Hematopoietic multipotent progenitor cell treated with erythropoietin and hydrocortisone succinate and interleukin-3 and kit ligand, for 17 days (in vitro differentiated cells): ENCODE measurements around the gene DEPDC5.

Experiments used
- DNase-seq: peaks from one replicate; pipeline ENCODE4 v3.0.0-alpha.2; 2015; ENCODE audit warnings: low spot score

Gene DEPDC5

DNA sequence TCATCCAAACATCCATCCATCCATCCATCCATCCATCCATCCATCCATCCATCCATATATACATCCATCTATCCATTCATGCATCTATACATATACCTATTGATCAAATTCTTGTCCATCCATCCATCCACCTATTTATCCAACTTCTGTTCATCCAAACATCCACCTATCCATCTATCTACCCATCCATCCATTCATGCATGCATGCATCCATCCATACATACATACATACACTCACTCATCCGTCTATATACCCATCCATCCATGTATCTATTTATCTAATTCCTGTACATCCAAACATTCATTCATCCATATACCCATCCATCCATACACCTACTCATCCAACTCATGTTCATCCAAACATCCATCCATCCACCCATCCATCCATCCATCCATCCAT lies 171.2 kb downstream of the DEPDC5 start:
- DNase-seq = no peak

- DNase-seq = no peak
Measured at GRCh38 chr22:31926024-31926423, 172.2 kb downstream of the DEPDC5 start.

- no peak for DNase-seq
Measured at GRCh38 chr22:31926969-31927368, 173.2 kb downstream of the DEPDC5 start.

DNA sequence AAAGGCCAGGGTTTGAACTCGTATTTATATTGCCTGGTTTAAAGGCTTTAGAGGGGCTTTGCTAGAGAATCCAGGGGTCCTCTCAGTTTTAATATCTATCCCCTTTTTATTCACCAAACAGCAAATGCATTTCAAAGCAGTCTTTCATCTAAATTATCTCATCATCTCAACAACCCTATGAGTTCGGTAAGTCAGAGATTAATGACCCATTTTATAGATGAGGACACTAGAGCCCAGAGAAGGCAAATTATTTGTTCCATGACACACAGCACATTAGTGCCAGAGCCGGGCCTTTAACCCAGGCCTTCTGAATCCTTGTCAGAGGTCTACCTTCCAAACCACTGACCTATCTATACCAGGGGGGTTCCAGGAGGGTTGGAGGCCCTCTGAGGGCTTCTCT lies 173.7 kb downstream of the DEPDC5 start:
- DNase-seq = no peak

DNA sequence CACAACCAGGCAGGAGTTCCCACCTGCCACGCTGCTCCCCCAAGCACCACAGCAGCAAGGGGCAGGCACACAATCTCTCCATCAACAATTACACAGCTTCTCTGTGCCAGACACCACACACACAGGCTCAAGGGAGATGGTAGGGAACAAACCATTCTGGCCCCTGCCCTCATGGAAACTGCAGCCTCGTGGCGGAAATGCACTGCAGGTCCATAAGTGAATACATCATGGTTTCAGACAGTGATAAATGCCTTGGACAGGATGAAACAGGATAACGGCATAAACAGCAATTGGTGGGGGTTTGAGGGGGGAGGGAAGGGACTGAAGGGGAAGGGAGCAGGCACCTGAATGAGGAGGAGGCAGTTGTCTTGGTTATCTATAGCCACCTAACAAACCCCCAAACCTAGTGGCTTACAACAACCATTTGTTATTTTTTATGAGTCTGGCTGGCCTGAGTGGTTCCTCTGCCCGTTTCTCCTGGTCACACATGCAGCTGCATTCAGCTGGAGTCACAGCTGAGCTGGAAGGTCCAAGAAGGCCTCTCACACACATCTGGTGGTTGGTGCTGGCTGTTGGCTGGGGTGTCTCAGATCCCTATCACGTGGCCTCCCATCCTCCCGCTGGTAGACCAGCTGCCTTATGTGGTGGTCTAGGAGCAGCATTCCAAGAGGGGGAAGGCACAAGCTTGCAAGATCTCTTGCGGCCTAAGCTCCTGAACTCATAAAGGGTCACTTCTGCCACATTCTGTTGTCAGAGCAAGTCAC lies 175.5 kb downstream of the DEPDC5 start:
- DNase-seq = no peak

GRCh38 chr22:31932863-31933262 lies 179.0 kb downstream of the DEPDC5 start:
- no peak for DNase-seq

- DNase-seq = no peak
Measured at GRCh38 chr22:31933406-31933805, 179.6 kb downstream of the DEPDC5 start.

GRCh38 chr22:31933816-31934482 lies 180.1 kb downstream of the DEPDC5 start:
- DNase-seq = no peak

GRCh38 chr22:31935961-31936635 lies 182.3 kb downstream of the DEPDC5 start:
- DNase-seq = no peak

DNA sequence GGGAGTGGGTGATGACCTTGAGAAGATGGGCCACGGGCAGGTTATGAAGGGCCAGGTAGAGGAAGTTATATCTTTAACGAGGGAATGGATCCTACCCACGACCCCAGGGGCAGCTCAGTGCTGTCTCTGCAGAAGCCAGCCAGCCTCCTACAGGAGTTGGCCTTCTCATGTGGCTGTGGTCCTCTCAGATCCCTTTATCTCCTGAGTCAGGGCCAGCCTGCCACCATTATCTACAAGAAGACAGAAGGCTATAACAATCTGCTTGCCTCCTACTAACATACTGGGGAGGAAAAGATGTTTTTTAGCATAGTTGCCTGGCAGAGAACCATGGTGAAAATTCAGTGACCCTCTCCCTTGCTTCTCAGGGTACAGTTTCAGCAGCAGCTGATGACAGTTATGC lies 183.5 kb downstream of the DEPDC5 start:
- DNase-seq = peak; percentile 49

GRCh38 chr22:31938296-31938695 lies 184.5 kb downstream of the DEPDC5 start:
- no peak for DNase-seq

GRCh38 chr22:31940506-31940905 lies 186.7 kb downstream of the DEPDC5 start:
- DNase-seq = no peak

GRCh38 chr22:31942091-31942490 lies 188.3 kb downstream of the DEPDC5 start:
- no peak for DNase-seq

- no peak for DNase-seq
Measured at GRCh38 chr22:31943206-31943977, 189.6 kb downstream of the DEPDC5 start.

GRCh38 chr22:31943978-31944699 lies 190.3 kb downstream of the DEPDC5 start, which contains the start of gene YWHAH:
Gene YWHAH, plus strand, starts transcription at chr22:31944535. Its CDS starts 199 bp downstream, at chr22:31944734.
- DNase-seq = peak; percentile 97

DNA sequence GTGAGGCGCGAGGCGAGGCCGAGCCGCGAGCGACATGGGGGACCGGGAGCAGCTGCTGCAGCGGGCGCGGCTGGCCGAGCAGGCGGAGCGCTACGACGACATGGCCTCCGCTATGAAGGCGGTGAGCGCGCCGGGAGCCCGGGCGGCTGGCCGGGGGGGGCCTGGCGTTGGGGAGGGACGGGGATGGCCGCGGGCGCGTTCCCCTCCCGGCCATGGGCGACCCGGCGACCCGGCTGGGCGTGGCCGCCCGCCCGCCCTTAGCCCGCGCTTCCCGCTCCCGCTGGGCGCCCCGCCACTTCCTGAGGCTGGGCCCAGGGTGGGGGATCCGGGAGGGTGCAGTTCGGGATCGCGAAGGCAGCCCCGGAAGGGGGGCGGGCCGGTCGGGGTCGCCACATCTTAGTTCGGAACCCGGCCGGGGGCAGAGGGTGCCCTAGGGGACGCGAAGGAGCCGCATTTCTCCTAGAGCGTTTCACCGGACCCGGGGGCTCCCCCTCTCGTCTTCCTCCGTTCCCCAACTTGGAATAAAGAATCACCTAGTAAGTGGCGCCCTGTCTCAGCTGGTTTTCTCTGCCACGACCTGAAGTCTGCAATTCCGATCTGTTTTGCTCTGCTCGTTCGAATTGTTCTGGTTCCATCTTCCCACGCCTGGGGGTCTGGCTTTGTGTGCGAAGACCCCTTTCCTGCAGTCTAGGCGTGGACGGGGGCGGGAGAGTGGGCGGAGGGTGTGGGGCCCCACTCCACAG lies 191.1 kb downstream of the DEPDC5 start:
- DNase-seq = peak; percentile 45

DNA sequence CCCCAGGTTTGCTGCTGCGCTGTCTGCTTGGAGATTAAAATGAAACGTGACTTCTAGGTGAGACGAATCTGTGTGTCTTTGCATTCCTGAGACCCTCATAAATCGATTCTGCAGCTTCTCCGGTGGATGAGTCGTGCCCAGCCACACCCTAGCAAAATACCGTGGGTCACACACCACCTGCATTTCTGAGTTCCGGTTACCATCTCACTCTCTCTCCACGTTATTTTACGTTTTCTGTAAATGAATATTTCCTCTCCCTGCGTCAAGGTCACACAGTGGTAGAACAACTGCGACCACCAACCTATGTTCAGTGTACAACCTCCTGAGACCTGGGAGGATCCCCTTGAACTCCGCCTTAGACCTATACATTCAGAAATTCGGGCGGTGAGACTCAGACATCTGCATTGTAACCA lies 191.6 kb downstream of the DEPDC5 start:
- peak; percentile 39 for DNase-seq

GRCh38 chr22:31945971-31946680 lies 192.3 kb downstream of the DEPDC5 start:
- no peak for DNase-seq

DNA sequence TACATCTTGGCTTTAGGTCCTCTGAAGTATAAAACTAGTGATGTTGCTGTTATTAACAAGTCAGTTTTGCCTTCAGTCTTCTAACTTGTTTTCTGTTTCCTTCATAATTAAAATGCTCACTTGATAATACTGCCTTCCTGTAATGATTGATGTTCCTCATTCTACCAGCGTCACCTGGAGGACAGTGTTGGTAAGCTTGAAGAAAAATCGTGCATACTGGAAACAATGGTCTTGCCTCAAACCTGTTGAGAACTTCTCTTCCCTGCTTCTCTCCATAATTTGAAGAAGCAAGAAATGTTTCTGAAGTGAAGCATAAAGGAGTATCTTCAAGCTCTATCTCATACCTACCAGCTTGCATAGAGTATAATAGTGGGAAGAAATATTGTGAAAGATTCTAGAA lies 193.5 kb downstream of the DEPDC5 start:
- peak; percentile 82 for DNase-seq

- no peak for DNase-seq
Measured at GRCh38 chr22:31948002-31948401, 194.2 kb downstream of the DEPDC5 start.
